Activated gamma-delta T cell (primary cell): ENCODE data around the gene SPTBN2.
A peak's percentile ranks its signal among the peaks of the same experiment; 100 is the strongest.
"Not testable (repeated sequence)": the region's sequence is repeated elsewhere in the genome, so short reads cannot be mapped to it uniquely, and the experiment has no call there.

Experiments used
- DNase-seq: peaks from one replicate; lab custom pipeline; 2025; lab: John Stamatoyannopoulos, UW

Gene SPTBN2

GRCh38 chr11:66684635-66685034, 44.4 kb downstream of the SPTBN2 start:
- no peak for DNase-seq

- no peak for DNase-seq
Observed at GRCh38 chr11:66683877-66684276, 45.1 kb downstream of the SPTBN2 start.

- no peak for DNase-seq
Observed at GRCh38 chr11:66680966-66681645, 47.9 kb downstream of the SPTBN2 start.

- DNase-seq, result peak; percentile 94
Observed at GRCh38 chr11:66677599-66678375, 51.2 kb downstream of the SPTBN2 start, which contains the start of gene RBM4B. Gene RBM4B, minus strand, starts transcription at chr11:66677887. Its CDS starts 808 bp downstream, at chr11:66677079.

- DNase-seq, result no peak
Observed at GRCh38 chr11:66676931-66677598, 52.0 kb downstream of the SPTBN2 start.

- no peak for DNase-seq
Observed at GRCh38 chr11:66676282-66676919, 52.6 kb downstream of the SPTBN2 start.

GRCh38 chr11:66674964-66675602, 53.9 kb downstream of the SPTBN2 start:
- no peak for DNase-seq

- no peak for DNase-seq
Observed at GRCh38 chr11:66670816-66671215, 58.2 kb downstream of the SPTBN2 start.

- DNase-seq, result no peak
Observed at GRCh38 chr11:66665369-66665768, 63.6 kb downstream of the SPTBN2 start.

- no peak for DNase-seq
Observed at GRCh38 chr11:66663741-66664296, 65.2 kb downstream of the SPTBN2 start.

GRCh38 chr11:66659763-66660162, 69.3 kb downstream of the SPTBN2 start:
- no peak for DNase-seq

GRCh38 chr11:66653123-66653522, 75.9 kb downstream of the SPTBN2 start:
- DNase-seq, result no peak

GRCh38 chr11:66652651-66653050, 76.4 kb downstream of the SPTBN2 start:
- no peak for DNase-seq

- no peak for DNase-seq
Observed at GRCh38 chr11:66651016-66651415, 78.0 kb downstream of the SPTBN2 start.

GRCh38 chr11:66649903-66650302, 79.1 kb downstream of the SPTBN2 start:
- DNase-seq, result no peak

GRCh38 chr11:66646828-66647227, 82.2 kb downstream of the SPTBN2 start:
- DNase-seq, result no peak

GRCh38 chr11:66643745-66644437, 85.1 kb downstream of the SPTBN2 start:
- no peak for DNase-seq

- DNase-seq, result no peak
Observed at GRCh38 chr11:66641834-66642233, 87.2 kb downstream of the SPTBN2 start.

GRCh38 chr11:66639814-66640340, 89.1 kb downstream of the SPTBN2 start:
- not testable (repeated sequence) for DNase-seq

GRCh38 chr11:66639066-66639813, 89.8 kb downstream of the SPTBN2 start:
- DNase-seq, result no peak
